Neural progenitor cell (in vitro differentiated cells): Measurements from ENCODE around the gene PKD1L1. TPM values are rescaled to one million over a fixed set of nuclear protein-coding genes. Genes with fewer than 3 reads are reported as not detected.
A peak's percentile ranks its signal among the peaks of the same experiment; 100 is the strongest.

ENCODE experiments used
- DNase-seq: peaks from one replicate; pipeline ENCODE4 v3.0.0-alpha.2; 2016; ENCODE audit warnings: low spot score
- H2AFZ ChIP-seq: fragments of 200-600 bp; sonication (generic); replicated peaks from 2 replicates; pipeline ENCODE4 v1.6.1; 2016; ENCODE audit warnings: antibody characterized with exemption
- H3F3A ChIP-seq: fragments of 200-600 bp; sonication (generic); 2 replicates; pipeline ENCODE4 v1.6.1; 2016; ENCODE audit warnings: antibody characterized with exemption, low read depth
- H3K27ac ChIP-seq: fragments of 200-600 bp; sonication (generic); 2 replicates; pipeline ENCODE4 v1.5.1; 2016; ENCODE audit warnings: mild to moderate bottlenecking
- H3K27me3 ChIP-seq: fragments of 200-600 bp; sonication (generic); 2 replicates; pipeline ENCODE4 v1.6.1; 2016; ENCODE audit warnings: mild to moderate bottlenecking, moderate library complexity
- H3K36me3 ChIP-seq: fragments of 200-600 bp; sonication (generic); 2 replicates; pipeline ENCODE4 v1.5.1; 2016
- H3K4me1 ChIP-seq: fragments of 200-600 bp; sonication (generic); 2 replicates; pipeline ENCODE4 v1.6.1; 2016; ENCODE audit warnings: mixed run types
- H3K4me2 ChIP-seq: fragments of 200-600 bp; sonication (generic); 2 replicates; pipeline ENCODE4 v1.6.1; 2016
- H3K4me3 ChIP-seq: fragments of 200-600 bp; sonication (generic); 2 replicates; pipeline ENCODE4 v1.5.1; 2016
- H3K79me2 ChIP-seq: fragments of 200-600 bp; sonication (generic); 2 replicates; pipeline ENCODE4 v1.6.1; 2016; ENCODE audit warnings: low read depth
- H3K9ac ChIP-seq: fragments of 200-600 bp; sonication (generic); 2 replicates; pipeline ENCODE4 v1.6.1; 2016
- H3K9me3 ChIP-seq: fragments of 200-600 bp; sonication (generic); 2 replicates; pipeline ENCODE4 v1.5.1; 2016; ENCODE audit warnings: low read depth
- H4K20me1 ChIP-seq: fragments of 200-600 bp; sonication (generic); 2 replicates; pipeline ENCODE4 v1.6.1; 2016; ENCODE audit warnings: low read depth
- H3K27ac Mint-ChIP-seq: 3 replicates; pipeline ENCODE4 v1.8.0; 2021; ENCODE audit warnings: mixed read lengths
- H3K27me3 Mint-ChIP-seq: 2 replicates; pipeline ENCODE4 v1.8.0; 2022; ENCODE audit warnings: low read depth, mild to moderate bottlenecking, inconsistent platforms, moderate library complexity, mixed read lengths; ENCODE audit not compliant: insufficient read depth
- H3K36me3 Mint-ChIP-seq: 3 replicates; pipeline ENCODE4 v1.8.0; 2021; ENCODE audit warnings: mixed read lengths
- H3K4me1 Mint-ChIP-seq: 3 replicates; pipeline ENCODE4 v1.8.0; 2021; ENCODE audit warnings: mixed read lengths
- H3K4me3 Mint-ChIP-seq: 3 replicates; pipeline ENCODE4 v1.8.0; 2021; ENCODE audit warnings: mild to moderate bottlenecking, moderate library complexity, mixed read lengths
- H3K9me3 Mint-ChIP-seq: 3 replicates; pipeline ENCODE4 v1.8.0; 2020; ENCODE audit warnings: mixed read lengths
- EZH2 ChIP-seq: fragments of 200-600 bp; sonication (generic); IDR thresholded peaks from 2 replicates; pipeline ENCODE4 v1.6.1; 2017; ENCODE audit warnings: antibody characterized with exemption, mild to moderate bottlenecking, moderate library complexity
- EZH2phosphoT487 ChIP-seq: fragments of 200-600 bp; sonication (generic); IDR thresholded peaks from 2 replicates; pipeline ENCODE4 v1.6.1; 2017; ENCODE audit warnings: antibody characterized with exemption
- total RNA-seq: library from RNA; depleted of rRNA; stranded (reverse); fragments of >200 nt; gene quantifications from 2 replicates; pipeline ENCODE4 v1.2.3, GENCODE V29; 2015; ENCODE audit warnings: low replicate concordance
- TF ChIP-seq, protein P1 (sequence below): fragments of 200-600 bp; sonication (generic); IDR thresholded peaks from 2 replicates; pipeline ENCODE4 v1.5.1; 2017; ENCODE audit warnings: antibody characterized with exemption, mild to moderate bottlenecking

Gene PKD1L1
- total RNA-seq, 1 donor from 2014 or later: 0.07 TPM

DNA sequence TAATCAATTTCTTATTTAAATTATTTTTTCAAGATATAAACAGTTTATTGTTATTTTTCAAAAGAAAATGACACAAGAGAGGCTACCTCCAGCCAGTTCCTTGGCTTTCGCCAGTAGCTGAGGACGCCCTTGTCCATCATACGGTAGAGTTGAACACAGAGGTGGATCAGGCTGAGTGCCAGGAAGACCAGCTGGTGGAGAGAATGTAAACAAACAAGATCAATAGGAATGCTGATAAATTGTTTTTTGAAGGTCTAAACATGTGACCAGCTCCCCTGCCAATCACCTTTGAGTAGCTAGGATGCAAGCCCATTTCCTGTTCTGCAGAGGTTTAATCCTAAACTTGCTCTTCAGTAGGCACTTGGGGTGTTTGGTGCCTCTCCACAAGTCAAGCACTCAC lies 138.9 kb downstream of the PKD1L1 start:
- H3K27ac ChIP-seq: no peak overlapping the region
- H3K36me3 ChIP-seq: no peaks in the 10 kb centered on the region
- Mint-ChIP-seq H3K4me3 (no peak overlapping the region), H3K9me3 (no peaks in the 10 kb centered on the region), H3K27me3 (peaks cover 2% of the 10 kb centered on the region), H3K36me3 (no peaks in the 10 kb centered on the region), H3K4me1 (peaks cover 2% of the 10 kb centered on the region), H3K27ac (no peak overlapping the region)
- H3K27me3 ChIP-seq: no peaks in the 10 kb centered on the region
- no peaks in the 10 kb centered on the region for H3K4me1 ChIP-seq
- no peaks in the 10 kb centered on the region for H4K20me1 ChIP-seq
- no peaks in the 10 kb centered on the region for H3K9me3 ChIP-seq
- H3K4me2 ChIP-seq: no peak overlapping the region
- no peaks in the 10 kb centered on the region for H3F3A ChIP-seq
- DNase-seq: no peak
- no peaks in the 10 kb centered on the region for H3K79me2 ChIP-seq
- no peak for TF ChIP-seq EZH2
- TF ChIP-seq EZH2phosphoT487: no peak
- TF ChIP-seq, protein P1, sequence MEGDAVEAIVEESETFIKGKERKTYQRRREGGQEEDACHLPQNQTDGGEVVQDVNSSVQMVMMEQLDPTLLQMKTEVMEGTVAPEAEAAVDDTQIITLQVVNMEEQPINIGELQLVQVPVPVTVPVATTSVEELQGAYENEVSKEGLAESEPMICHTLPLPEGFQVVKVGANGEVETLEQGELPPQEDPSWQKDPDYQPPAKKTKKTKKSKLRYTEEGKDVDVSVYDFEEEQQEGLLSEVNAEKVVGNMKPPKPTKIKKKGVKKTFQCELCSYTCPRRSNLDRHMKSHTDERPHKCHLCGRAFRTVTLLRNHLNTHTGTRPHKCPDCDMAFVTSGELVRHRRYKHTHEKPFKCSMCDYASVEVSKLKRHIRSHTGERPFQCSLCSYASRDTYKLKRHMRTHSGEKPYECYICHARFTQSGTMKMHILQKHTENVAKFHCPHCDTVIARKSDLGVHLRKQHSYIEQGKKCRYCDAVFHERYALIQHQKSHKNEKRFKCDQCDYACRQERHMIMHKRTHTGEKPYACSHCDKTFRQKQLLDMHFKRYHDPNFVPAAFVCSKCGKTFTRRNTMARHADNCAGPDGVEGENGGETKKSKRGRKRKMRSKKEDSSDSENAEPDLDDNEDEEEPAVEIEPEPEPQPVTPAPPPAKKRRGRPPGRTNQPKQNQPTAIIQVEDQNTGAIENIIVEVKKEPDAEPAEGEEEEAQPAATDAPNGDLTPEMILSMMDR: no peak
- H3K9ac ChIP-seq: no peak overlapping the region
- H2AFZ ChIP-seq: no peak overlapping the region
- no peak overlapping the region for H3K4me3 ChIP-seq

DNA sequence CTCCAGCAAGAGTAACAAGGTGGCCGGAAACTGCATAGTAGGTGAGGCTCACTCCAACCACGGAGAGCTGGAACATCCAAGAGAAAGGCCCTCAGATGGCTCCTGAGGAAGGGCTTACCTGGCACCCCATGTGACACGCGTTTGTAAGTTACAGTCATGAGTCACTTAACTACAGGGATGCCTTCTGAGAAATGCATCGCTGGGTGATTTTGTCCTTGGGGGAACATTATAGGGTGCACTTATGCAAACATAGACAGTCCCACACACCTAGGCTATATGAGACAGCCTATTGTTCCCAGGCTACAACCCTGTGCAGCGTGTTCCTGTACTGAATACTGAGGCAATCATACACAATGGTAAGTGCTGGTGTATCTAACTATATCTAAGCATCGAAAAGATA lies 139.9 kb downstream of the PKD1L1 start:
- Histone ChIP-seq H3K9ac (no peak overlapping the region), H3K79me2 (no peaks in the 10 kb centered on the region), H2AFZ (no peak overlapping the region), H3K4me1 (no peaks in the 10 kb centered on the region), H3F3A (no peaks in the 10 kb centered on the region), H4K20me1 (no peaks in the 10 kb centered on the region), H3K4me2 (no peak overlapping the region), H3K4me3 (no peak overlapping the region), H3K9me3 (no peaks in the 10 kb centered on the region), H3K27me3 (no peaks in the 10 kb centered on the region), H3K27ac (no peak overlapping the region), H3K36me3 (no peaks in the 10 kb centered on the region)
- Mint-ChIP-seq H3K27me3 (peaks cover 2% of the 10 kb centered on the region), H3K36me3 (no peaks in the 10 kb centered on the region), H3K27ac (no peak overlapping the region), H3K4me3 (no peak overlapping the region), H3K4me1 (peaks cover 2% of the 10 kb centered on the region), H3K9me3 (no peaks in the 10 kb centered on the region)
- DNase-seq: no peak
- TF ChIP-seq, protein P1: no peak
- TF ChIP-seq EZH2: no peak
- TF ChIP-seq EZH2phosphoT487: no peak

DNA sequence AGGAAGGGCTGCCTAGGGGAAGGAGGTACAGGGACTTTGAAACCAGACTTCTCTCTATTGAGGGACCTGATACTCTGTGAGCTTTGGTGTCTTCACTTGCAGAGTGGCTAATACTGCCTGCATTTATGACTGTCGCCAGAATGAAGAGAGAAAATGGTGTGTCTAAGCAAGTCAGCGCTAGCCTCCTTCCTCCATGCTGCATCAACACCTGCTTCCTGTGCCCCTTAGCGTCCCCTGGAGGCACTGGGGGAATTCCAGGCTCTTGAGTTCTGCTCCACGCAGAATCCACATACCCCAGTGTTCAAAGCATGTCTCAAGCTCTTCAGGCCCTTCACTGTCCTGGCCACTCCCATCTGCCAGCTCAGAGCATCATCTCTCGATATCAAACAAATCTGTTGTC lies 140.5 kb downstream of the PKD1L1 start:
- no peaks in the 10 kb centered on the region for H3K36me3 ChIP-seq
- no peak overlapping the region for H2AFZ ChIP-seq
- H3K9me3 ChIP-seq: no peaks in the 10 kb centered on the region
- peaks cover 2% of the 10 kb centered on the region for H3K27me3 Mint-ChIP-seq
- no peaks in the 10 kb centered on the region for H3K27me3 ChIP-seq
- no peaks in the 10 kb centered on the region for H3K9me3 Mint-ChIP-seq
- no peak overlapping the region for H3K4me2 ChIP-seq
- no peaks in the 10 kb centered on the region for H3K36me3 Mint-ChIP-seq
- H3K27ac Mint-ChIP-seq: no peak overlapping the region
- no peak for TF ChIP-seq EZH2
- TF ChIP-seq, protein P1: peak; percentile 42
- no peaks in the 10 kb centered on the region for H3K79me2 ChIP-seq
- no peaks in the 10 kb centered on the region for H3K4me1 ChIP-seq
- H3K4me3 Mint-ChIP-seq: no peak overlapping the region
- H3K4me3 ChIP-seq: no peak overlapping the region
- H4K20me1 ChIP-seq: no peaks in the 10 kb centered on the region
- H3K27ac ChIP-seq: no peak overlapping the region
- H3K4me1 Mint-ChIP-seq: peaks cover 2% of the 10 kb centered on the region
- no peaks in the 10 kb centered on the region for H3F3A ChIP-seq
- peak; percentile 39 for DNase-seq
- H3K9ac ChIP-seq: no peak overlapping the region
